HCT116 (cell line): ENCODE data around the gene SMIM3. TPM values are rescaled to one million over a fixed set of nuclear protein-coding genes. Genes with fewer than 3 reads are reported as not detected.

Experiments used
- ATAC-seq: fragments of 200-7000 bp; cut with Tn5 transposase; 2 replicates; pipeline ENCODE4 v1.9.1; 2020; ENCODE audit warnings: mild to moderate bottlenecking, moderate library complexity
- Bru-seq: library from RNA; stranded (reverse); fragments of 400-500 nt; gene quantifications from one replicate; lab custom pipeline; 2021; lab: Mats Ljungman, UMichigan
- BruChase-seq, 2 experiments: library from RNA; stranded (reverse); fragments of 400-500 nt; gene quantifications; one replicate each; lab custom pipeline; 2021; lab: Mats Ljungman, UMichigan
- BruUV-seq: library from RNA; stranded (reverse); fragments of 400-500 nt; replicated peaks from 2 replicates; lab custom pipeline; 2021; lab: Mats Ljungman, UMichigan
- CTCF ChIA-PET: fragments of 300-600 bp; sonication (Branson Sonifier 250); formaldehyde crosslinking; loops from one replicate; lab custom pipeline; 2021; ENCODE audit warnings: antibody characterized with exemption; lab: Charles Lee
- POLR2A ChIA-PET: fragments of 300-600, 350-600 bp; sonication (Branson Sonifier 250); formaldehyde crosslinking; loops from one replicate; lab custom pipeline; 2021; ENCODE audit warnings: antibody characterized with exemption; lab: Charles Lee
- RAD21 ChIA-PET, 2 experiments: fragments of 300-600 bp; sonication (Branson Sonifier 250); formaldehyde crosslinking; loops; one replicate each; lab custom pipeline; 2023; ENCODE audit warnings: low total read pairs in 2 of 2; ENCODE audit not compliant: uncharacterized antibody in 2 of 2, unreplicated experiment in 2 of 2, low non-redundant PET in 1 of 2; lab: Charles Lee
- DNase-seq: peaks from one replicate; pipeline ENCODE4 v3.0.0-alpha.2; 2010; ENCODE audit warnings: low read depth, low spot score
- H2AFZ ChIP-seq: fragments of 200-600 bp; shearing (Covaris generic), sonication (generic); 2 replicates; pipeline ENCODE4 v1.6.1; 2017; ENCODE audit warnings: low read depth, mixed run types, mixed read lengths, antibody characterized with exemption, low read length; ENCODE audit not compliant: poor library complexity, severe bottlenecking
- H3K27ac ChIP-seq: 2 replicates; pipeline ENCODE4 v1.5.1; 2012; ENCODE audit warnings: low read depth, low read length
- H3K27me3 ChIP-seq: fragments of 200-600 bp; sonication (generic); 2 replicates; pipeline ENCODE4 v1.6.1; 2016; ENCODE audit warnings: mixed run types, low read length, mixed read lengths; ENCODE audit not compliant: insufficient read depth
- H3K36me3 ChIP-seq, 2 experiments: fragments of 200-500 bp in 1 of 2; fragments of 200-600 bp in 1 of 2; sonication (Bioruptor generic) in 1 of 2; sonication (generic) in 1 of 2; 2 replicates each; pipeline versions ENCODE4 v1.5.1 to v1.6.1; 2014 to 2016; ENCODE audit warnings: low read length in 2 of 2, inconsistent platforms in 1 of 2, mixed read lengths in 1 of 2, mixed run types in 1 of 2; ENCODE audit not compliant: insufficient read depth in 2 of 2, control insufficient read depth in 1 of 2
- H3K4me1 ChIP-seq, 2 experiments: fragments of 200-600 bp in 1 of 2; sonication (generic) in 1 of 2; 2 replicates each; pipeline versions ENCODE4 v1.5.1 to v1.6.1; 2012 to 2017; ENCODE audit warnings: low read length in 2 of 2, inconsistent platforms in 1 of 2, mild to moderate bottlenecking in 1 of 2, mixed read lengths in 1 of 2, mixed run types in 1 of 2, moderate library complexity in 1 of 2; ENCODE audit not compliant: insufficient read depth in 2 of 2, control insufficient read depth in 1 of 2
- H3K4me2 ChIP-seq: fragments of 200-600 bp; sonication (generic); 2 replicates; pipeline ENCODE4 v1.6.1; 2017; ENCODE audit warnings: mixed run types, low read length, mixed read lengths
- H3K4me3 ChIP-seq, 2 experiments: fragments of 200-600 bp in 1 of 2; sonication (generic) in 1 of 2; replicated peaks in 1 of 2; 2 replicates each; pipeline ENCODE4 v1.5.1; 2011 to 2016; ENCODE audit warnings: low read length in 2 of 2, control low read depth in 1 of 2, low read depth in 1 of 2, mild to moderate bottlenecking in 1 of 2, mixed read lengths in 1 of 2, mixed run types in 1 of 2
- H3K79me2 ChIP-seq: fragments of 200-600 bp; sonication (generic); 2 replicates; pipeline ENCODE4 v1.6.1; 2017; ENCODE audit warnings: mild to moderate bottlenecking, mixed run types, low read length, moderate library complexity, mixed read lengths; ENCODE audit not compliant: insufficient read depth
- H3K9ac ChIP-seq: fragments of 200-600 bp; sonication (generic); 2 replicates; pipeline ENCODE4 v1.6.1; 2016; ENCODE audit warnings: low read length, mixed read lengths
- H3K9me2 ChIP-seq: fragments of 200-600 bp; sonication (generic), shearing (Covaris generic); 2 replicates; pipeline ENCODE4 v1.6.1; 2017; ENCODE audit warnings: mixed run types, mild to moderate bottlenecking, moderate library complexity; ENCODE audit not compliant: insufficient read depth
- H3K9me3 ChIP-seq, 2 experiments: fragments of 200-500 bp in 1 of 2; fragments of 200-600 bp in 1 of 2; sonication (Bioruptor generic) in 1 of 2; sonication (generic) in 1 of 2; 2 replicates each; pipeline ENCODE4 v1.6.1; 2014 to 2017; ENCODE audit warnings: low read length in 2 of 2, mixed read lengths in 2 of 2, inconsistent platforms in 1 of 2, low read depth in 1 of 2, mild to moderate bottlenecking in 1 of 2, mixed run types in 1 of 2, moderate library complexity in 1 of 2; ENCODE audit not compliant: control insufficient read depth in 1 of 2, insufficient read depth in 1 of 2
- H4K20me1 ChIP-seq: fragments of 200-600 bp; sonication (generic), shearing (Covaris generic); 2 replicates; pipeline ENCODE4 v1.6.1; 2017; ENCODE audit warnings: mixed run types, mild to moderate bottlenecking, moderate library complexity; ENCODE audit not compliant: insufficient read depth
- CBX3 ChIP-seq: IDR thresholded peaks from 2 replicates; pipeline ENCODE4 v1.6.1; 2012; ENCODE audit warnings: low read depth
- CEBPB ChIP-seq: IDR thresholded peaks from 2 replicates; pipeline ENCODE4 v1.6.1; 2012; ENCODE audit warnings: low read depth
- CTCF ChIP-seq, 3 experiments: fragments of 200-600 bp in 1 of 3; sonication (generic) in 1 of 3; IDR thresholded peaks in 2 of 3; conservative IDR thresholded peaks in 1 of 3; 2 replicates each; pipeline ENCODE4 v1.5.1; 2012 to 2017; ENCODE audit warnings: low read depth in 2 of 3, low read length in 2 of 3, antibody characterized with exemption in 1 of 3, borderline replicate concordance in 1 of 3, control low read depth in 1 of 3, mild to moderate bottlenecking in 1 of 3, mixed read lengths in 1 of 3, mixed run types in 1 of 3, moderate library complexity in 1 of 3; ENCODE audit not compliant: insufficient read depth in 1 of 3
- EGR1 ChIP-seq: IDR thresholded peaks from 2 replicates; pipeline ENCODE4 v1.6.1; 2012; ENCODE audit warnings: low read depth
- JUND ChIP-seq: IDR thresholded peaks from 2 replicates; pipeline ENCODE4 v1.6.1; 2012
- POLR2A ChIP-seq: IDR thresholded peaks from 2 replicates; pipeline ENCODE4 v1.7.0; 2011; ENCODE audit warnings: borderline replicate concordance; ENCODE audit not compliant: insufficient read depth, insufficient read length; ENCODE audit errors: extremely low read depth
- POLR2AphosphoS5 ChIP-seq: IDR thresholded peaks from 2 replicates; pipeline ENCODE4 v1.6.1; 2011; ENCODE audit warnings: mild to moderate bottlenecking, low read depth, low read length, moderate library complexity
- SIN3A ChIP-seq: IDR thresholded peaks from 2 replicates; pipeline ENCODE4 v1.6.1; 2012; ENCODE audit warnings: low read depth
- SP1 ChIP-seq: IDR thresholded peaks from 2 replicates; pipeline ENCODE4 v1.6.1; 2012; ENCODE audit warnings: low read depth
- YY1 ChIP-seq: IDR thresholded peaks from 2 replicates; pipeline ENCODE4 v1.6.1; 2011; ENCODE audit warnings: low read length, low read depth, moderate library complexity, mild to moderate bottlenecking; ENCODE audit not compliant: insufficient replicate concordance; ENCODE audit errors: extremely low read depth
- ZFX ChIP-seq: fragments of 450-650 bp; IDR thresholded peaks from 2 replicates; pipeline ENCODE4 v1.6.1; 2017
- intact Hi-C: fragments of 100-400 bp; cut with micrococcal nuclease; formaldehyde crosslinking; loops from 2 replicates; pipeline ENCODE4 v1.10.0; 2022
- long read RNA-seq: library from polyadenylated mRNA; unstranded; transcript quantifications from one replicate; pipeline ENCODE4 v2.0.0, GENCODE V29; 2021; ENCODE audit not compliant: unreplicated experiment
- polyA plus RNA-seq: library from polyadenylated mRNA; unstranded; fragments of >200 nt; gene quantifications from 2 replicates; pipeline ENCODE4 v1.2.1, GENCODE V29; 2012; ENCODE audit warnings: missing spikeins
- total RNA-seq: library from RNA; stranded (reverse); gene quantifications from one replicate; pipeline ENCODE4 v1.2.1, GENCODE V29; 2021; ENCODE audit not compliant: unreplicated experiment
- TF ChIP-seq, protein P1 (sequence below): IDR thresholded peaks from 2 replicates; pipeline ENCODE4 v1.6.1; 2012; ENCODE audit warnings: low read depth

SMIM3 gene
- total RNA-seq: 35.4 TPM
- polyA plus RNA-seq: 25.0 and 29.9 TPM in 2 replicates
- Bru-seq, nascent RNA: percentile 80 among the genes with signal in this experiment
- percentile 58 among the genes with signal in this experiment for BruChase-seq, experiment 1, labeled RNA remaining after a 6-hour chase
- percentile 79 among the genes with signal in this experiment for BruChase-seq, experiment 2, labeled RNA remaining after a 2-hour chase
- long read RNA-seq, transcript SMIM3-201 (2 exons, 2,332 nt): major isoform, 74 of 87 reads
- long read RNA-seq, partial matches to known transcripts: 0 of 87 reads
- long read RNA-seq, other reads (novel, unspliced or antisense): 13 of 87 reads

GRCh38 chr5:150778517-150779396, at the start of gene SMIM3:
TSS of gene SMIM3 (plus strand) at chr5:150778757. CDS start at chr5:150795441, 16,684 bp downstream.
- peak; percentile 85 for ATAC-seq
- intact Hi-C loops: loop anchor here (2.0 to 5.0 kb wide), 2 partner anchors 20 to 216 kb away; partner anchors contain the start of gene DCTN4
- peak within 1 kb of the TSS; percentile 72 for H2AFZ ChIP-seq
- H3K4me3 ChIP-seq: peak within 1 kb of the TSS; percentile 74 to 85
- no peaks in the 10 kb centered on the region for H3K9me2 ChIP-seq
- peak within 1 kb of the TSS; percentile 73 for H3K9ac ChIP-seq
- peak within 1 kb of the TSS; percentile 89 for H3K27ac ChIP-seq
- BruUV-seq: TSS peak; percentile 33
- ChIA-PET POLR2A (interaction anchor here (1.0 to 2.5 kb wide), 5 partner anchors 9 to 23 kb away, joined by 3 to 9 read pairs (median 4); partner anchors contain the start of gene DCTN4), CTCF (interaction anchor here (0.7 to 1.4 kb wide), 2 partner anchors 23 to 329 kb away, joined by 3 read pairs; partner anchors contain the start of gene RPS14), RAD21 (interaction anchor here in 1 of 2 experiments (0.6 to 1.2 kb wide), 2 partner anchors 78 to 928 kb away, joined by 3 read pairs; partner anchors contain the start of gene RBM22)
- H3K79me2 ChIP-seq: peaks cover 42% of the 10 kb centered on the region; the same call in 1 of the 2 replicates
- DNase-seq: no peak
- H3K4me1 ChIP-seq: peaks cover 42 to 58% of the 10 kb centered on the region in 2 experiments
- H3K27me3 ChIP-seq: no peaks in the 10 kb centered on the region
- H3K36me3 ChIP-seq: no peaks in the 10 kb centered on the region
- H3K4me2 ChIP-seq: peak within 1 kb of the TSS; percentile 94
- TF ChIP-seq CEBPB: no peak
- no peak for TF ChIP-seq SIN3A
- TF ChIP-seq JUND: no peak
- no peak for TF ChIP-seq CBX3
- TF ChIP-seq YY1: no peak
- TF ChIP-seq ZFX: peak; percentile 21; the same call in 1 of the 2 replicates
- peak; percentile 70 for TF ChIP-seq POLR2A
- TF ChIP-seq, protein P1, sequence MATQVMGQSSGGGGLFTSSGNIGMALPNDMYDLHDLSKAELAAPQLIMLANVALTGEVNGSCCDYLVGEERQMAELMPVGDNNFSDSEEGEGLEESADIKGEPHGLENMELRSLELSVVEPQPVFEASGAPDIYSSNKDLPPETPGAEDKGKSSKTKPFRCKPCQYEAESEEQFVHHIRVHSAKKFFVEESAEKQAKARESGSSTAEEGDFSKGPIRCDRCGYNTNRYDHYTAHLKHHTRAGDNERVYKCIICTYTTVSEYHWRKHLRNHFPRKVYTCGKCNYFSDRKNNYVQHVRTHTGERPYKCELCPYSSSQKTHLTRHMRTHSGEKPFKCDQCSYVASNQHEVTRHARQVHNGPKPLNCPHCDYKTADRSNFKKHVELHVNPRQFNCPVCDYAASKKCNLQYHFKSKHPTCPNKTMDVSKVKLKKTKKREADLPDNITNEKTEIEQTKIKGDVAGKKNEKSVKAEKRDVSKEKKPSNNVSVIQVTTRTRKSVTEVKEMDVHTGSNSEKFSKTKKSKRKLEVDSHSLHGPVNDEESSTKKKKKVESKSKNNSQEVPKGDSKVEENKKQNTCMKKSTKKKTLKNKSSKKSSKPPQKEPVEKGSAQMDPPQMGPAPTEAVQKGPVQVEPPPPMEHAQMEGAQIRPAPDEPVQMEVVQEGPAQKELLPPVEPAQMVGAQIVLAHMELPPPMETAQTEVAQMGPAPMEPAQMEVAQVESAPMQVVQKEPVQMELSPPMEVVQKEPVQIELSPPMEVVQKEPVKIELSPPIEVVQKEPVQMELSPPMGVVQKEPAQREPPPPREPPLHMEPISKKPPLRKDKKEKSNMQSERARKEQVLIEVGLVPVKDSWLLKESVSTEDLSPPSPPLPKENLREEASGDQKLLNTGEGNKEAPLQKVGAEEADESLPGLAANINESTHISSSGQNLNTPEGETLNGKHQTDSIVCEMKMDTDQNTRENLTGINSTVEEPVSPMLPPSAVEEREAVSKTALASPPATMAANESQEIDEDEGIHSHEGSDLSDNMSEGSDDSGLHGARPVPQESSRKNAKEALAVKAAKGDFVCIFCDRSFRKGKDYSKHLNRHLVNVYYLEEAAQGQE: no peak
- TF ChIP-seq EGR1: no peak
- no peak for TF ChIP-seq SP1
- peak in 2 of 3 experiments; percentile 56 to 62; a peak in 4 of 6 replicates for TF ChIP-seq CTCF (IDR thresholded peaks at IDR 0.05 in 2 of 3, conservative IDR thresholded peaks at IDR 0.05 in 1 of 3; ENCODE audit: borderline replicate concordance in 1 of 3, insufficient read depth in 1 of 3, low read depth in 2 of 3, low read length in 2 of 3)
- peak; percentile 93 for TF ChIP-seq POLR2AphosphoS5
- H4K20me1 ChIP-seq: no peaks in the 10 kb centered on the region
- H3K9me3 ChIP-seq: no peaks in the 10 kb centered on the region
